K562 (cell line): ENCODE measurements around the gene BZW2. TPM values are rescaled to one million over a fixed set of nuclear protein-coding genes. Genes with fewer than 3 reads are reported as not detected.

Experiments
- ATAC-seq: fragments of 200-7000 bp; cut with Tn5 transposase; 3 replicates; pipeline ENCODE4 v1.9.1; 2020; ENCODE audit warnings: moderate library complexity
- BruUV-seq: library from RNA; stranded (reverse); fragments of 400-500 nt; replicated peaks from 2 replicates; lab custom pipeline; 2021; lab: Mats Ljungman, UMichigan
- CTCF ChIA-PET: fragments of 300-600 bp; formaldehyde crosslinking; extraction: SDS; loops from one replicate; lab custom pipeline; 2021; ENCODE audit warnings: low intra/inter-chr PET ratio; lab: Yijun Ruan, JAX
- POLR2A ChIA-PET: fragments of 300-600, 350-650 bp; sonication (Branson Sonifier 250); formaldehyde crosslinking; extraction: SDS; loops from one replicate; lab custom pipeline; 2021; ENCODE audit warnings: antibody characterized with exemption, inconsistent platforms; lab: Yijun Ruan, JAX
- DNase-seq, 4 experiments: peaks; one replicate each; pipeline versions ENCODE4 v3.0.0 to v3.0.0-alpha.2; 2011 to 2018; ENCODE audit warnings: low spot score in 3 of 4, mixed read lengths in 3 of 4; ENCODE audit errors: extremely low read depth in 1 of 4
- FAIRE-seq: peaks from 2 replicates; lab custom pipeline; 2011; peaks lifted over from hg19 to GRCh38; lab: Jason Lieb, UNC
- H2AFZ ChIP-seq: 2 replicates; pipeline ENCODE4 v1.6.0; 2011; ENCODE audit warnings: low read depth, low read length, control low read depth, inconsistent platforms
- H3K27ac ChIP-seq: fragments of 200-600 bp; 3 replicates; pipeline ENCODE4 v1.8.0; 2011; ENCODE audit warnings: low read depth, mild to moderate bottlenecking, control low read depth, inconsistent platforms, low read length, moderate library complexity, mixed read lengths; ENCODE audit errors: extremely low read depth
- H3K27me3 ChIP-seq, 2 experiments: fragments of 300-600 bp in 1 of 2; 2 replicates in 1 of 2; 3 replicates in 1 of 2; pipeline versions ENCODE4 v1.6.0 to v1.8.0; 2011; ENCODE audit warnings: inconsistent platforms in 2 of 2, low read length in 2 of 2, mild to moderate bottlenecking in 1 of 2, mixed read lengths in 1 of 2, moderate library complexity in 1 of 2; ENCODE audit not compliant: control insufficient read depth in 2 of 2, insufficient read depth in 2 of 2
- H3K36me3 ChIP-seq: fragments of 300-600 bp; 3 replicates; pipeline ENCODE4 v1.8.0; 2011; ENCODE audit warnings: mild to moderate bottlenecking, low read length, inconsistent platforms; ENCODE audit not compliant: control insufficient read depth, insufficient read depth
- H3K4me1 ChIP-seq, 2 experiments: fragments of 200-600 bp in 1 of 2; replicated peaks in 1 of 2; 2 replicates in 1 of 2; 3 replicates in 1 of 2; pipeline versions ENCODE4 v1.5.1 to v1.8.0; 2011; ENCODE audit warnings: inconsistent platforms in 2 of 2, low read length in 2 of 2, mild to moderate bottlenecking in 1 of 2, mixed read lengths in 1 of 2, moderate library complexity in 1 of 2; ENCODE audit not compliant: control insufficient read depth in 2 of 2, insufficient read depth in 2 of 2
- H3K4me2 ChIP-seq: 2 replicates; pipeline ENCODE4 v1.6.1; 2011; ENCODE audit warnings: low read length, control low read depth, inconsistent platforms, mixed read lengths; ENCODE audit not compliant: insufficient read depth
- H3K4me3 ChIP-seq: fragments of 200-600 bp; sonication (generic), shearing (Covaris generic); 2 replicates; pipeline ENCODE4 v1.5.1; 2016; ENCODE audit warnings: control low read depth, inconsistent platforms
- H3K79me2 ChIP-seq: fragments of 200-600 bp; 3 replicates; pipeline ENCODE4 v1.8.0; 2011; ENCODE audit warnings: low read length, inconsistent platforms; ENCODE audit not compliant: control insufficient read depth, insufficient read depth
- H3K9ac ChIP-seq, 2 experiments: 2 replicates each; pipeline versions ENCODE4 v1.6.0 to v1.6.1; 2011; ENCODE audit warnings: low read depth in 2 of 2, low read length in 2 of 2, control low read depth in 1 of 2, inconsistent platforms in 1 of 2, mild to moderate bottlenecking in 1 of 2, mixed read lengths in 1 of 2; ENCODE audit not compliant: insufficient read depth in 1 of 2
- H3K9me1 ChIP-seq: one replicate; pipeline ENCODE4 v1.6.0; 2011; ENCODE audit warnings: inconsistent platforms, mild to moderate bottlenecking, low read length, moderate library complexity; ENCODE audit not compliant: control insufficient read depth, insufficient read depth
- H3K9me3 ChIP-seq: replicated peaks from 2 replicates; pipeline ENCODE4 v1.5.1; 2011; ENCODE audit warnings: low read depth, low read length, inconsistent platforms; ENCODE audit not compliant: control insufficient read depth, insufficient read depth
- H4K20me1 ChIP-seq: replicated peaks from 2 replicates; pipeline ENCODE4 v1.6.1; 2011; ENCODE audit warnings: low read length, inconsistent platforms, mixed read lengths; ENCODE audit not compliant: control insufficient read depth, insufficient read depth
- ATF7 ChIP-seq: fragments of 450-650 bp; IDR thresholded peaks from 2 replicates; pipeline ENCODE4 v1.7.1; 2014; ENCODE audit warnings: mild to moderate bottlenecking, moderate library complexity
- CBX3 ChIP-seq, 2 experiments: IDR thresholded peaks; 1 replicate in 1 of 2; 2 replicates in 1 of 2; pipeline ENCODE4 v1.6.1; 2012; ENCODE audit warnings: inconsistent platforms in 2 of 2, low read length in 2 of 2, borderline replicate concordance in 1 of 2, control low read depth in 1 of 2
- CUX1 ChIP-seq: fragments of 200-800 bp; sonication (Bioruptor generic); IDR thresholded peaks from 2 replicates; pipeline ENCODE4 v1.6.1; 2016; ENCODE audit warnings: missing genetic modification characterization, missing compliant biosample characterization
- FOXP1 ChIP-seq: sonication (generic); formaldehyde crosslinking; IDR thresholded peaks from 2 replicates; pipeline ENCODE4 v1.8.0; 2022; ENCODE audit warnings: mild to moderate bottlenecking, missing genetic modification reagents
- GATAD2A ChIP-seq: fragments of 450-650 bp; IDR thresholded peaks from 2 replicates; pipeline ENCODE4 v1.6.1; 2017
- TCFL5 ChIP-seq: fragments of 250-450 bp; sonication (Bioruptor Pico); conservative IDR thresholded peaks from 2 replicates; pipeline ENCODE4 v1.6.1; 2021; ENCODE audit warnings: mild to moderate bottlenecking, moderate library complexity, matching md5 sums
- ZNF77 ChIP-seq: fragments of 250-450 bp; sonication (Bioruptor Pico); IDR thresholded peaks from 2 replicates; pipeline ENCODE4 v1.5.0; 2020
- WGBS: fragments of 100-300 bp; shearing (Covaris generic); methylation state at CpG from one replicate; pipeline ENCODE4 v1.1.6; 2016; ENCODE audit warnings: low coverage, mixed read lengths; ENCODE audit not compliant: insufficient coverage; ENCODE audit errors: missing lambda C conversion rate; 5-methylcytosine and 5-hydroxymethylcytosine counted together
- in situ Hi-C: fragments of 300-500 bp; cut with MboI; formaldehyde crosslinking; loops from 4 replicates; pipeline ENCODE4 v1.15.0; 2018; ENCODE audit warnings: inconsistent platforms, mixed read lengths
- intact Hi-C: fragments of 100-400 bp; cut with micrococcal nuclease; formaldehyde crosslinking; loops from 2 replicates; pipeline ENCODE4 v1.14.2; 2022
- polyA plus RNA-seq, 8 experiments: library from polyadenylated mRNA; depleted of rRNA in 4 of 8; stranded (reverse) in 5 of 8; unstranded in 3 of 8; fragments of >200 nt; fragmentation: Nextera tagmentation in 2 of 8; fragmentation: Illumina TruSeq in 1 of 8; extraction: Ambion mirVana in 2 of 8; extraction: Trizol in 1 of 8; gene quantifications; 2 replicates each; pipeline versions ENCODE4 v1.2.1 to v1.2.3, GENCODE V29; 2011 to 2014; ENCODE audit warnings: inconsistent platforms in 1 of 8, missing spikeins in 1 of 8
- total RNA-seq, 7 experiments: library from RNA; depleted of rRNA in 6 of 7; stranded (reverse); fragments of >200 nt in 6 of 7; fragmentation: Illumina TruSeq in 2 of 7; extraction: Trizol in 2 of 7; gene quantifications; 2 replicates each; pipeline versions ENCODE4 v1.2.1 to v1.2.3, GENCODE V29; 2011 to 2021; ENCODE audit warnings: low replicate concordance in 1 of 7

Gene BZW2
- total and polyA plus RNA-seq, 9 of the 15 experiments (the other 6 are each of a cell fraction or from before 2014, with no cell fraction given): 140 to 316 (median 173) TPM

GRCh38 chr7:16727736-16728135 lies 81.8 kb downstream of the BZW2 start (continued):
- no peak for TF ChIP-seq CUX1 (CRISPR knock-in tag)

- ATAC-seq (no peak; the same call in 2 of the 3 replicates), FAIRE-seq (no peak), DNase-seq (no peak)
- Histone ChIP-seq H3K4me3 (no peak overlapping the region), H3K27ac (no peak overlapping the region), H3K9me3 (no peaks in the 10 kb centered on the region), H3K4me1 (no peaks in the 10 kb centered on the region; a peak in 2 of 5 replicates), H3K79me2 (no peaks in the 10 kb centered on the region), H4K20me1 (no peaks in the 10 kb centered on the region), H3K9me1 (no peaks in the 10 kb centered on the region), H3K4me2 (no peak overlapping the region), H3K36me3 (no peaks in the 10 kb centered on the region), H3K27me3 (no peaks in the 10 kb centered on the region), H3K9ac (no peak overlapping the region; a peak in 1 of 4 replicates), H2AFZ (no peak overlapping the region)
- 75% methylated on average over 10 of the region's 10 CpGs for WGBS
- BruUV-seq: no TSS peak
- in situ Hi-C loops (no loop called here), intact Hi-C loops (no loop called here)
- CTCF ChIA-PET: no interaction called here
- POLR2A ChIA-PET: interaction anchor here (0.7 to 1.4 kb wide), 2 partner anchors 9 to 34 kb away, joined by 3 read pairs; no protein-coding TSS in a partner anchor
- no peak for TF ChIP-seq FOXP1
- TF ChIP-seq ATF7: no peak
- TF ChIP-seq TCFL5 (CRISPR knock-in tag): no peak
- no peak for TF ChIP-seq GATAD2A
- TF ChIP-seq ZNF77 (CRISPR knock-in tag): no peak
- TF ChIP-seq CBX3 (IDR thresholded peaks at IDR 0.05; ENCODE audit: borderline replicate concordance in 1 of 2, low read length in 2 of 2): no peak
Observed at GRCh38 chr7:16728811-16729210, 82.8 kb downstream of the BZW2 start.
